A549 (cell line): Measurements from ENCODE around the gene ARHGEF7. TPM values are rescaled to one million over a fixed set of nuclear protein-coding genes. Genes with fewer than 3 reads are reported as not detected.

Experiments used
- ATAC-seq, 2 experiments: fragments of 200-7000 bp in 1 of 2; fragments of >200 bp in 1 of 2; cut with Nextera tagmentation in 1 of 2; cut with Tn5 transposase in 1 of 2; 3 replicates each; pipeline versions ENCODE4 v1.8.0 to v1.9.1; 2018 to 2020; ENCODE audit warnings: mild to moderate bottlenecking in 1 of 2, moderate library complexity in 1 of 2
- CTCF ChIA-PET: fragments of 300-600 bp; sonication (Branson Sonifier 250); formaldehyde crosslinking; extraction: SDS; loops from one replicate; lab custom pipeline; 2021; ENCODE audit warnings: antibody characterized with exemption, inconsistent platforms; lab: Yijun Ruan, JAX
- POLR2A ChIA-PET: fragments of 350-600 bp; formaldehyde crosslinking; extraction: SDS; loops from one replicate; lab custom pipeline; 2021; ENCODE audit warnings: antibody characterized with exemption, inconsistent platforms; lab: Yijun Ruan, JAX
- DNase-seq, 2 experiments: peaks; one replicate each; pipeline versions ENCODE4 v3.0.0 to v3.0.0-alpha.2; 2011 to 2016; ENCODE audit warnings: low read depth in 1 of 2, low spot score in 1 of 2
- FAIRE-seq: peaks from 2 replicates; lab custom pipeline; 2011; peaks lifted over from hg19 to GRCh38; lab: Jason Lieb, UNC
- H3K27ac ChIP-seq, 2 experiments: fragments of >200 bp; sonication (Bioruptor Twin); formaldehyde crosslinking; 3 replicates each; pipeline ENCODE4 v1.5.1; 2016 to 2017
- H3K4me1 ChIP-seq: fragments of >200 bp; sonication (Bioruptor Twin); formaldehyde crosslinking; 3 replicates; pipeline ENCODE4 v1.6.1; 2016
- H3K4me2 ChIP-seq: fragments of >200 bp; sonication (Bioruptor Twin); formaldehyde crosslinking; 3 replicates; pipeline ENCODE4 v1.6.1; 2016
- H3K4me3 ChIP-seq: fragments of >200 bp; sonication (Bioruptor Twin); formaldehyde crosslinking; 3 replicates; pipeline ENCODE4 v1.5.1; 2016
- H3K9me3 ChIP-seq: fragments of >200 bp; sonication (Bioruptor Twin); formaldehyde crosslinking; 3 replicates; pipeline ENCODE4 v1.6.1; 2016
- CHD2 ChIP-seq: fragments of 150-350 bp; IDR thresholded peaks from 2 replicates; pipeline ENCODE4 v1.6.1; 2014; ENCODE audit warnings: low read length; ENCODE audit not compliant: partially characterized antibody
- HEYL ChIP-seq: fragments of 250-450 bp; sonication (Bioruptor Pico); IDR thresholded peaks from 2 replicates; pipeline ENCODE4 v1.8.0; 2021; ENCODE audit warnings: mild to moderate bottlenecking, moderate library complexity
- NPAS2 ChIP-seq: fragments of 250-450 bp; sonication (Bioruptor Pico); IDR thresholded peaks from 2 replicates; pipeline ENCODE4 v1.8.0; 2022; ENCODE audit warnings: mild to moderate bottlenecking, moderate library complexity, borderline replicate concordance
- SMC3 ChIP-seq: fragments of >200 bp; sonication (Bioruptor Twin); formaldehyde crosslinking; IDR thresholded peaks from 3 replicates; pipeline ENCODE4 v1.6.1; 2018; ENCODE audit warnings: inconsistent platforms
- ZFP36 ChIP-seq: fragments of 450-650 bp; IDR thresholded peaks from 2 replicates; pipeline ENCODE4 v1.6.1; 2014; ENCODE audit warnings: borderline replicate concordance; ENCODE audit not compliant: partially characterized antibody
- ZNF302 ChIP-seq: fragments of 250-450 bp; sonication (Bioruptor Pico); IDR thresholded peaks from 2 replicates; pipeline ENCODE4 v1.9.0; 2021; ENCODE audit warnings: inconsistent platforms, mild to moderate bottlenecking, moderate library complexity
- ZSCAN20 ChIP-seq: fragments of 250-450 bp; sonication (Bioruptor Pico); IDR thresholded peaks from 2 replicates; pipeline ENCODE4 v1.8.0; 2022; ENCODE audit warnings: mild to moderate bottlenecking, moderate library complexity
- WGBS: methylation state at CpG from one replicate; pipeline ENCODE4 v1.1.6; 2017; ENCODE audit errors: missing lambda C conversion rate; 5-methylcytosine and 5-hydroxymethylcytosine counted together
- polyA plus RNA-seq, 4 experiments: library from polyadenylated mRNA; depleted of rRNA in 3 of 4; stranded (reverse); fragments of >200 nt; fragmentation: RNase III in 1 of 4; extraction: RNeasy Plus Mini Kit Qiagen cat#74134 plus additional on column Dnase treatment in 1 of 4; gene quantifications; 2 replicates in 3 of 4; 3 replicates in 1 of 4; pipeline ENCODE4 v1.2.3, GENCODE V29; 2011 to 2017
- TF ChIP-seq, protein P1 (sequence below): fragments of 250-450 bp; sonication (Bioruptor Pico); IDR thresholded peaks from 2 replicates; pipeline ENCODE4 v1.5.0; 2021; ENCODE audit warnings: mild to moderate bottlenecking, moderate library complexity, borderline replicate concordance
- TF ChIP-seq, protein P2 (sequence below): fragments of 200-600 bp; sonication (generic); IDR thresholded peaks from 2 replicates; pipeline ENCODE4 v1.6.1; 2016; ENCODE audit warnings: antibody characterized with exemption, mild to moderate bottlenecking, moderate library complexity
- TF ChIP-seq, protein P3 (sequence below): IDR thresholded peaks from 2 replicates; pipeline ENCODE4 v1.6.1; 2012
- TF ChIP-seq, protein P4 (sequence below): fragments of >200 bp; sonication (Bioruptor Twin); formaldehyde crosslinking; IDR thresholded peaks from 3 replicates; pipeline ENCODE4 v1.5.1; 2016

ARHGEF7 gene
- polyA plus RNA-seq, 2 of the 4 experiments (the other 2 are of a cell fraction): 21.1 to 23.1 TPM

DNA sequence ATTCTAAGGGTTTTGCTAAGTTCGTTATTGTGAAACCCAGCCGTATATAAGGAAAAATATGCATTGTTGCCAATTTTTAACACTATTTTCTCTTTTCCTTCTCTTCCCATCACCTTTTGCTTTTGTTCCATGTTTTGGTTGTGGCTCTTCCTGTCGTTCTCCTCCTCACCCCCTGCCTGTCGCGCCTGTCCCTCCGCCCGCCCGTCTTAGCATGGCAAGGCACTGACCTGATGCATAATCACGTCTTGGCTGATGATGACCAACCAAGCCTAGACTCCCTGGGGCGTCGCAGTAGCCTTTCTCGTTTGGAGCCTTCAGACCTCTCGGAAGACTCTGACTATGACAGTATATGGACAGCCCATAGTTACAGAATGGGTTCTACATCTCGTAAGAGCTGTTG is 176.8 kb downstream of the ARHGEF7 start:
- TF ChIP-seq CHD2 (no peak), ZSCAN20 (CRISPR knock-in tag) (no peak), SMC3 (no peak), ZNF302 (CRISPR knock-in tag) (no peak)
- TF ChIP-seq, protein P1, sequence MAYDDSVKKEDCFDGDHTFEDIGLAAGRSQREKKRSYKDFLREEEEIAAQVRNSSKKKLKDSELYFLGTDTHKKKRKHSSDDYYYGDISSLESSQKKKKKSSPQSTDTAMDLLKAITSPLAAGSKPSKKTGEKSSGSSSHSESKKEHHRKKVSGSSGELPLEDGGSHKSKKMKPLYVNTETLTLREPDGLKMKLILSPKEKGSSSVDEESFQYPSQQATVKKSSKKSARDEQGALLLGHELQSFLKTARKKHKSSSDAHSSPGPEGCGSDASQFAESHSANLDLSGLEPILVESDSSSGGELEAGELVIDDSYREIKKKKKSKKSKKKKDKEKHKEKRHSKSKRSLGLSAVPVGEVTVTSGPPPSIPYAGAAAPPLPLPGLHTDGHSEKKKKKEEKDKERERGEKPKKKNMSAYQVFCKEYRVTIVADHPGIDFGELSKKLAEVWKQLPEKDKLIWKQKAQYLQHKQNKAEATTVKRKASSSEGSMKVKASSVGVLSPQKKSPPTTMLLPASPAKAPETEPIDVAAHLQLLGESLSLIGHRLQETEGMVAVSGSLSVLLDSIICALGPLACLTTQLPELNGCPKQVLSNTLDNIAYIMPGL: no peak
- Histone ChIP-seq H3K27ac (no peak overlapping the region), H3K9me3 (no peaks in the 10 kb centered on the region), H3K4me3 (no peak overlapping the region), H3K4me1 (no peaks in the 10 kb centered on the region), H3K4me2 (no peak overlapping the region)
- no peak for DNase-seq
- ChIA-PET CTCF (no interaction called here), POLR2A (no interaction called here)
- no peak for ATAC-seq
- no peak for FAIRE-seq
- WGBS: 88% methylated on average over 14 of the region's 14 CpGs

DNA sequence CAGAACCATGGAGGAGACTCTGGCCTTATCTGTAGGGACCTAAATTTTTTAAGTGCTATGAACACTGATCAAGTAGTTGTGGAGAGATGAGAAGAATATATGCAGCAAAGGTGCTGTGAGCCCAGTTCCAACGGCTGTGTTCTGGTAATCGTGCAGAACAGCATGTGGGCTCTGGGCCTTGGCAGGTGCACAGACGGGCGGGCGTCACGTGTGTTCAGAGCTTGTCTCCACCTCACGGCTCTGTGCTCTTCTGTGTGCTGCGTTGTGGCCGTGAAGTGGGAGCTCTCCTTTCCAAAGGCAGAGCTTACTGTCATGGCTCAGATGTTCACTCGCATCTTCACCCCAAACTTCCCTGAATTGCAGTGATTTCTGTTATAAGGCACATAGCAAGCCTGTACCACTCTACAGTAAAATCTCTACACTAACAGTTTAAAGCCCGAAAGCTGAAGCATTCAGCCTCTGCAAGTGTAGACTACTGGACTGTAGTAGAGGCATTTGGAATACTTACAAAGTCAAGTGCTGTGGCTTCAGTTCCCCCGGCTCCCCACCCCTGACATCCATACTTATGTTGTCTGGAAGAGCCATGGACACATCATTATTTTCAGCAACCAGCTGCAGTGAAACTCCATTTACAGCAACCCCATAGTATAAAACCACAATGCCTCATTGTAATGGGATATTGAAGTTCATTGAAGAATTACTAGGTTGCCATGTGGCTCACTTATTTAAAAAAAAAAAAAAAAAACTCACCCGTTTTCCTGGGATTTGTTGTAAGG is 177.8 kb downstream of the ARHGEF7 start:
- ATAC-seq: no peak
- H3K4me3 ChIP-seq: no peak overlapping the region
- TF ChIP-seq NPAS2 (CRISPR knock-in tag): no peak
- TF ChIP-seq HEYL (CRISPR knock-in tag): no peak
- TF ChIP-seq, protein P2, sequence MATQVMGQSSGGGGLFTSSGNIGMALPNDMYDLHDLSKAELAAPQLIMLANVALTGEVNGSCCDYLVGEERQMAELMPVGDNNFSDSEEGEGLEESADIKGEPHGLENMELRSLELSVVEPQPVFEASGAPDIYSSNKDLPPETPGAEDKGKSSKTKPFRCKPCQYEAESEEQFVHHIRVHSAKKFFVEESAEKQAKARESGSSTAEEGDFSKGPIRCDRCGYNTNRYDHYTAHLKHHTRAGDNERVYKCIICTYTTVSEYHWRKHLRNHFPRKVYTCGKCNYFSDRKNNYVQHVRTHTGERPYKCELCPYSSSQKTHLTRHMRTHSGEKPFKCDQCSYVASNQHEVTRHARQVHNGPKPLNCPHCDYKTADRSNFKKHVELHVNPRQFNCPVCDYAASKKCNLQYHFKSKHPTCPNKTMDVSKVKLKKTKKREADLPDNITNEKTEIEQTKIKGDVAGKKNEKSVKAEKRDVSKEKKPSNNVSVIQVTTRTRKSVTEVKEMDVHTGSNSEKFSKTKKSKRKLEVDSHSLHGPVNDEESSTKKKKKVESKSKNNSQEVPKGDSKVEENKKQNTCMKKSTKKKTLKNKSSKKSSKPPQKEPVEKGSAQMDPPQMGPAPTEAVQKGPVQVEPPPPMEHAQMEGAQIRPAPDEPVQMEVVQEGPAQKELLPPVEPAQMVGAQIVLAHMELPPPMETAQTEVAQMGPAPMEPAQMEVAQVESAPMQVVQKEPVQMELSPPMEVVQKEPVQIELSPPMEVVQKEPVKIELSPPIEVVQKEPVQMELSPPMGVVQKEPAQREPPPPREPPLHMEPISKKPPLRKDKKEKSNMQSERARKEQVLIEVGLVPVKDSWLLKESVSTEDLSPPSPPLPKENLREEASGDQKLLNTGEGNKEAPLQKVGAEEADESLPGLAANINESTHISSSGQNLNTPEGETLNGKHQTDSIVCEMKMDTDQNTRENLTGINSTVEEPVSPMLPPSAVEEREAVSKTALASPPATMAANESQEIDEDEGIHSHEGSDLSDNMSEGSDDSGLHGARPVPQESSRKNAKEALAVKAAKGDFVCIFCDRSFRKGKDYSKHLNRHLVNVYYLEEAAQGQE: no peak
- TF ChIP-seq, protein P3, sequence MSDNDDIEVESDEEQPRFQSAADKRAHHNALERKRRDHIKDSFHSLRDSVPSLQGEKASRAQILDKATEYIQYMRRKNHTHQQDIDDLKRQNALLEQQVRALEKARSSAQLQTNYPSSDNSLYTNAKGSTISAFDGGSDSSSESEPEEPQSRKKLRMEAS: no peak
- TF ChIP-seq, protein P4, sequence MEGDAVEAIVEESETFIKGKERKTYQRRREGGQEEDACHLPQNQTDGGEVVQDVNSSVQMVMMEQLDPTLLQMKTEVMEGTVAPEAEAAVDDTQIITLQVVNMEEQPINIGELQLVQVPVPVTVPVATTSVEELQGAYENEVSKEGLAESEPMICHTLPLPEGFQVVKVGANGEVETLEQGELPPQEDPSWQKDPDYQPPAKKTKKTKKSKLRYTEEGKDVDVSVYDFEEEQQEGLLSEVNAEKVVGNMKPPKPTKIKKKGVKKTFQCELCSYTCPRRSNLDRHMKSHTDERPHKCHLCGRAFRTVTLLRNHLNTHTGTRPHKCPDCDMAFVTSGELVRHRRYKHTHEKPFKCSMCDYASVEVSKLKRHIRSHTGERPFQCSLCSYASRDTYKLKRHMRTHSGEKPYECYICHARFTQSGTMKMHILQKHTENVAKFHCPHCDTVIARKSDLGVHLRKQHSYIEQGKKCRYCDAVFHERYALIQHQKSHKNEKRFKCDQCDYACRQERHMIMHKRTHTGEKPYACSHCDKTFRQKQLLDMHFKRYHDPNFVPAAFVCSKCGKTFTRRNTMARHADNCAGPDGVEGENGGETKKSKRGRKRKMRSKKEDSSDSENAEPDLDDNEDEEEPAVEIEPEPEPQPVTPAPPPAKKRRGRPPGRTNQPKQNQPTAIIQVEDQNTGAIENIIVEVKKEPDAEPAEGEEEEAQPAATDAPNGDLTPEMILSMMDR: no peak
- no peak for TF ChIP-seq ZNF302 (CRISPR knock-in tag)
- TF ChIP-seq ZSCAN20 (CRISPR knock-in tag): no peak
- H3K9me3 ChIP-seq: no peaks in the 10 kb centered on the region
- CTCF ChIA-PET: no interaction called here
- H3K27ac ChIP-seq: no peak overlapping the region
- H3K4me1 ChIP-seq: no peaks in the 10 kb centered on the region
- POLR2A ChIA-PET: no interaction called here
- H3K4me2 ChIP-seq: no peak overlapping the region
- no peak for FAIRE-seq
- 93% methylated on average over 13 of the region's 13 CpGs for WGBS
- DNase-seq: no peak

DNA sequence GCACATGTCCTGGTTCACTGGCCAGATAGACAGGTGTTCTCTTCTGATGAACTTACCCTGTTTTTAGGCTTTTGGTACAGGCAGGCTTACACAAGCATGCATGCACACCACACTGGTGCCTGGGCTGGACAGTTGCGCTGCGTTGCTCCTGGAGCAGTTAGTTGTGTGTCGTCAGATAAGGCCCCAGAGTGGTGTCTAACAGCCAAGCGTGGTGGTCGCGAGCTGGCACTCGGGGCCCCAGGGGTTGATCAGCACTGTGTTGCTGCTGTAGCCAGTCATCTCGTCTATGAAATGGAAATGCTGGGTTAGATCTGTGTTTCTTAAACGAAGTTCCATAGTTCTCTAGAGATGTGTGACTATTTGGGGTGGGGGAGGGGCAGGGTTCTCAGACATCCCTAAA is 180.8 kb downstream of the ARHGEF7 start:
- CTCF ChIA-PET: interaction anchor here (1.3 kb wide), 1 partner anchor 15 kb away, joined by 3 read pairs; no protein-coding TSS in a partner anchor
- no peak for TF ChIP-seq ZFP36
- FAIRE-seq: no peak

More for the DNA sequence above, 180.8 kb downstream of the ARHGEF7 start:
- Histone ChIP-seq H3K27ac (no peak overlapping the region), H3K4me3 (no peak overlapping the region), H3K9me3 (no peaks in the 10 kb centered on the region), H3K4me2 (no peak overlapping the region), H3K4me1 (no peaks in the 10 kb centered on the region)
- POLR2A ChIA-PET: no interaction called here
- WGBS: 86% methylated on average over 4 of the region's 9 CpGs
- no peak for DNase-seq
- no peak for ATAC-seq
